ENCODE measurements around the gene NAA40.
"Not testable (repeated sequence)": the region's sequence is repeated elsewhere in the genome, so short reads cannot be mapped to it uniquely, and the experiment has no call there.

NAA40 gene

DNA sequence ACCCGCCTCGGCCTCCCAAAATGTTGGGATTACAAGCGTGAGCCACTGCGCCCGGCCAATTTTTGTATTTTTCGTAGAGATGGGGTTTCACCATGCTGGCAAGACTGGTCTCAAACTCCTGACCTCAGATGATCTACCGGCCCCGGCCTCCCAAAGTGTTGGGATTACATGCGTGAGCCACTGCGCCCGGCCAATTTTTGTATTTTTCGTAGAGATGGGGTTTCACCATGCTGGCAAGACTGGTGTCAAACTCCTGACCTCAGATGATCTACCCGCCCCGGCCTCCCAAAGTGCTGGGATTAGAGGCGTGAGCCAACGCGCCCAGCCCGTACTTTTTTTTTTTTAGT, 35.1 kb downstream of the NAA40 start:
- peaks cover 6 to 22% of the 10 kb centered on the region in 2 donors for H3K4me1 ChIP-seq (ENCODE audit: control insufficient read depth in 1 of 2, insufficient read depth in 2 of 2, low read length in 2 of 2)
- H3K27ac ChIP-seq (ENCODE audit: low read length); H3K9me3 ChIP-seq (ENCODE audit: control insufficient read depth in 1 of 2, low read length in 2 of 2); H3K27me3 ChIP-seq (ENCODE audit: low read depth, low read length); H3K36me3 ChIP-seq (ENCODE audit: control insufficient read depth in 1 of 2, insufficient read depth in 2 of 2, low read length in 2 of 2): not testable (repeated sequence)
- peak overlapping the region in 1 of 2 donors; percentile 74 for H3K4me3 ChIP-seq (ENCODE audit: low read depth in 1 of 2, low read length in 2 of 2)

- no peaks in the 10 kb centered on the region for H3K27me3 ChIP-seq (ENCODE audit: low read depth, low read length)
- peaks cover 6 to 22% of the 10 kb centered on the region in 2 donors for H3K4me1 ChIP-seq (ENCODE audit: control insufficient read depth in 1 of 2, insufficient read depth in 2 of 2, low read length in 2 of 2)
- H3K4me3 ChIP-seq (ENCODE audit: low read depth in 1 of 2, low read length in 2 of 2): peak within 1 kb of the TSS; percentile 74 to 81
- H3K36me3 ChIP-seq (ENCODE audit: control insufficient read depth in 1 of 2, insufficient read depth in 2 of 2, low read length in 2 of 2): peaks cover 0 to 8% of the 10 kb centered on the region in 2 donors
- peak within 1 kb of the TSS; percentile 96 for H3K27ac ChIP-seq (ENCODE audit: low read length)
- H3K9me3 ChIP-seq (ENCODE audit: control insufficient read depth in 1 of 2, low read length in 2 of 2): no peaks in the 10 kb centered on the region
Observed at GRCh38 chr11:63974259-63975143, 35.7 kb downstream of the NAA40 start, which contains the start of gene COX8A. Gene COX8A, plus strand, starts transcription at chr11:63974620. Its CDS starts 61 bp downstream, at chr11:63974681.

DNA sequence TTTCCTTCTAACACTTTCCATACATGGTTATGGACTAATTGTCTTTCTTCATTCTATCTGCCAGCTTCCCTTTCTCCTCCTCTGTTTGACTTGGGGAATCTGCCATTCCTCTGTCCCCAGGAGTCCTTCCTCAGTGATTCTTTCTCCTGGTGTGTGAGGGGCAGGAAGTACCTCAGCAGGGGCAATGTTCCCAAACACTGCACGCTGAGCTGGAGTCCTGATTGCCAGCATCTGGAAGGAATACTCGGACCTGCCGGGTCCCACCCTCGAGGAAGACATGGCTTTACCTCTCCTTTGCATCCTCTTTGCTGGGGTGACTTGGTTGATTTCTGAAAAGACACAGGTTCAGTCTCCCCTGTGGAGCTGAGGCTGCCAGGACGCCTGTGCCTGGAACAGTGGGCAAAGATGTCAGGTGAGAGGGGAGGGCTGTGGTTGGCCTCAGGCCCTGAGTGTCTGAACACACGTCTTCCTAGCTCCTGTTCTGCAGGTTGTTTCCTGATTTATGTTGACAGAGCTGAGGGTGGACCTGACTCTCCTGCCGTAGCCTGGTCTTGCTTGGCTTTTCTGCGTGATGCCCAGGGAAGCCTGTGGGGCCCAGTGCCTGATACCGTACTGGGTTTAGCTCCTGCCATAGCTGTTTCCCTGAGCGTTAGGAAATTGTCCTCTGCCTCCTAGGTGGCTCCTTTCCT, 39.9 kb downstream of the NAA40 start:
- peaks cover 0 to 8% of the 10 kb centered on the region in 2 donors for H3K36me3 ChIP-seq (ENCODE audit: control insufficient read depth in 1 of 2, insufficient read depth in 2 of 2, low read length in 2 of 2)
- H3K4me1 ChIP-seq (ENCODE audit: control insufficient read depth in 1 of 2, insufficient read depth in 2 of 2, low read length in 2 of 2): peaks cover 6 to 22% of the 10 kb centered on the region in 2 donors
- H3K27me3 ChIP-seq (ENCODE audit: low read depth, low read length): no peaks in the 10 kb centered on the region
- no peak overlapping the region for H3K27ac ChIP-seq (ENCODE audit: low read length)
- H3K9me3 ChIP-seq (ENCODE audit: control insufficient read depth in 1 of 2, low read length in 2 of 2): no peaks in the 10 kb centered on the region
- H3K4me3 ChIP-seq (ENCODE audit: low read depth in 1 of 2, low read length in 2 of 2): no peak overlapping the region

DNA sequence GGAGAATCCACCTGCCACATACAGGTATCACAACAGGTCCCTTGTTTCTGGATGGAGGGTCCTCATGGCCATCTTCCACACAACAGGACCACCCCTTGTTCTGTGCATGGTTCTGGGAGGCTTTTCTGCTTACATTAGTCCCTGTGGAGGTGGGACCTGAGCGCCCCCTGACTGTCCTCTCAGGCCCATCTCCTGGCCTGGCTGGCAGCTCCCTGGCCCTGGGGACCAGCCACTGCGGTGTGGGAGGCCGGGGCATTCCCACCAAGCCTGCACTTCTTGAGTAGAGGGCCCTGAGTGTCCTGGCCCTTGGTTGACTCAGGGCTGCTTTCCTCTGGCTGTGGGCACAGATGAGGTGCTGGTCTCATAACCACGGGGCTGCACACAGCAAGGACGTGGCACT, 40.6 kb downstream of the NAA40 start:
- no peaks in the 10 kb centered on the region for H3K9me3 ChIP-seq (ENCODE audit: control insufficient read depth in 1 of 2, low read length in 2 of 2)
- H3K4me1 ChIP-seq (ENCODE audit: control insufficient read depth in 1 of 2, insufficient read depth in 2 of 2, low read length in 2 of 2): peaks cover 6 to 18% of the 10 kb centered on the region in 2 donors
- peaks cover 0 to 8% of the 10 kb centered on the region in 2 donors for H3K36me3 ChIP-seq (ENCODE audit: control insufficient read depth in 1 of 2, insufficient read depth in 2 of 2, low read length in 2 of 2)
- H3K27ac ChIP-seq (ENCODE audit: low read length): no peak overlapping the region
- no peaks in the 10 kb centered on the region for H3K27me3 ChIP-seq (ENCODE audit: low read depth, low read length)
- no peak overlapping the region for H3K4me3 ChIP-seq (ENCODE audit: low read depth in 1 of 2, low read length in 2 of 2)

- peak overlapping the region; percentile 67 for H3K27ac ChIP-seq (ENCODE audit: low read length)
- H3K4me3 ChIP-seq (ENCODE audit: low read depth in 1 of 2, low read length in 2 of 2): peak overlapping the region; percentile 93 to 98
- H3K9me3 ChIP-seq (ENCODE audit: control insufficient read depth in 1 of 2, low read length in 2 of 2): no peaks in the 10 kb centered on the region
- H3K4me1 ChIP-seq (ENCODE audit: control insufficient read depth in 1 of 2, insufficient read depth in 2 of 2, low read length in 2 of 2): peaks cover 11 to 21% of the 10 kb centered on the region in 2 donors
- H3K27me3 ChIP-seq (ENCODE audit: low read depth, low read length): no peaks in the 10 kb centered on the region
- peaks cover 6 to 7% of the 10 kb centered on the region in 2 donors for H3K36me3 ChIP-seq (ENCODE audit: control insufficient read depth in 1 of 2, insufficient read depth in 2 of 2, low read length in 2 of 2)
Observed at GRCh38 chr11:63985812-63986155, 47.0 kb downstream of the NAA40 start.

DNA sequence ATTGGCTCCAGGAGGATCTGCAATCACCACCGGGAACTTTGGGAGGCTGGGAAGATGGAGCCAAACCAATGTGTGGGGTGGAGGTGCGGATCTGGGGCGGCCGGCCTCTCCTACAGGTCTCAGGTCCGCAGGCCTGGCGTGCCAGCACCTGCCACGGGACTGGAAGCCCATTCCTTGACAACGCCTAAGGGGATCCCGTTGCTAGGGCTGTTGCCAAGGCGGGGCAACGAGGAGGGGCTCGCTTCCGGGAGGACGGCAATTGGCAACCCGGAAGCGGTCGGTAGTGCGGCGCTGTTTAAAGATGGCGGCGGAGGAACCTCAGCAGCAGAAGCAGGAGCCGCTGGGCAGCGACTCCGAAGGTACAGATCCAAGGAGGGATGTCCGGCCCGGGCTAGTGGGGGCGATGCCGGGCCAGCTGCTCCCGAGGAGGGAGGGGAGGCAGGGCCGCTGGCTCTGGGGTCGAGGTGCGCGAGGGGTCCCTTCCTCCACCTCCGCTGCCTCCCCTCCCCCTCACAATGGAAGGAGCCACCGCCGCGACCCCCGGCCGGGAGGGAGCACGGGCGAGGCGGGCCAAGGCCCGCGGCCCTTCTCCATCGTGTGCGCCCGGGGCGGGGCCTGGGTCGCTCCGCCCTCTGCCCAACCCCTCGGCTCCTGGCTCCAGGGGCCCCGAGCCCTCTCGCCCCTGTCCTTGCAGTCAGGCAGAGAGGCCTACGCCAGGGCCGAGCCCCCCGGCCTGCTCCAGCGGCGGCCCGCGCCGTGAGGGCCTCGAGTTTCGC, 47.5 kb downstream of the NAA40 start, which contains the start of gene OTUB1:
Gene OTUB1 (plus strand): TSS at position 283 of the 776 bp plus-strand sequence. CDS start 19 bp downstream, at position 302.
- peak within 1 kb of the TSS; percentile 93 to 98 for H3K4me3 ChIP-seq (ENCODE audit: low read depth in 1 of 2, low read length in 2 of 2)
- H3K4me1 ChIP-seq (ENCODE audit: control insufficient read depth in 1 of 2, insufficient read depth in 2 of 2, low read length in 2 of 2): peaks cover 11 to 21% of the 10 kb centered on the region in 2 donors
- no peaks in the 10 kb centered on the region for H3K9me3 ChIP-seq (ENCODE audit: control insufficient read depth in 1 of 2, low read length in 2 of 2)
- H3K27me3 ChIP-seq (ENCODE audit: low read depth, low read length): no peaks in the 10 kb centered on the region
- peaks cover 12% of the 10 kb centered on the region in 2 donors for H3K36me3 ChIP-seq (ENCODE audit: control insufficient read depth in 1 of 2, insufficient read depth in 2 of 2, low read length in 2 of 2)
- H3K27ac ChIP-seq (ENCODE audit: low read length): peak within 1 kb of the TSS; percentile 67

DNA sequence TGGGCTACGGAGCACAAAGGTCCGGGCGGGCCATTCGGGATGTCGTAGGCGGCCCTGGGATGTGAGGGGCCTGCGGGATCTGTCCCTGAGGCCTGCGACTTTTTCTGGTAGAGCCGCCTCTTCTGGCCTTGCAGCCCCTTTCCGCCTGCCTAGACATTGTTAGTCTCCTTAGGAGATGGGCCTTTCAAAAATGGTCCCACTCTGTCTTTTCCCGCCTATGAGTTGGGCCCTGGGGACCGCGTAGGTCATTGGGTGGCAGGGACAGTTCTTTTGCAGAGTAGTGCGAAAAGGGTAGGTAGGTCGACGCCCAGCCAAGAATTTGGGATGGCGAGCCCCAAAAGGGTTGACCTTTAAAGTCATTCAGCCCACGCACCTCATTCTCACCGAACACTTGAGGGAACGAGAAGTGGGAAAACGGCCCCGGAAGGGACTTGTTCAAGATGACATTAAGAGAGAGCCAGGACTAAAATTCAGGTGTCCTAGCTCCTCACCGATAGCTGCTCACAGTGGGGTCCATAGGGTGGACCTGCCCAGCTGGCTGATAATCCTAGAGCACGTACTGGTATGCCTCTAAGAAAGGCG, 48.2 kb downstream of the NAA40 start:
- Histone ChIP-seq H3K27ac (ENCODE audit: low read length) (peak overlapping the region; percentile 67), H3K9me3 (ENCODE audit: control insufficient read depth in 1 of 2, low read length in 2 of 2) (no peaks in the 10 kb centered on the region)

DNA sequence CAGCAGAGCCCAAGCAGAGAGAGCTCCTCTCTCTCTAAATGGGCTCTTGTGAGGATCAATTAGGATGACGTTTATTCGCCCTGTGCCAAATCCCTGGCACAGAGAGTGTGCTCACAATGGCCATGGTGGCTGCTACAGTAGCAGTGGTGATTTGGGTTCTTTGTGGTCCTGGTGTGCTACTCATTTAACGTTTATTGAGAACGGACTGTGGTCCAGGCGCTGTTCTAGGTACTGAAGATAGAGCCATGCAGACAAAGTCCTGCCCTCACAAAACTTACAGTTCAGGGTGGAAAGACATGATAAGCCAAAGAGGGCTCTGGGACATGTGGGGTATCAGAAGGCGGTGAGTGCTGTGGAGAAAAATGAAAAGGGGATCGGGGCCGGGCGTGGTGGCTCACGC, 52.8 kb downstream of the NAA40 start:
- Histone ChIP-seq H3K4me1 (ENCODE audit: control insufficient read depth in 1 of 2, insufficient read depth in 2 of 2, low read length in 2 of 2) (peaks cover 8 to 17% of the 10 kb centered on the region in 2 donors), H3K27ac (ENCODE audit: low read length) (no peak overlapping the region), H3K4me3 (ENCODE audit: low read depth in 1 of 2, low read length in 2 of 2) (no peak overlapping the region), H3K36me3 (ENCODE audit: control insufficient read depth in 1 of 2, insufficient read depth in 2 of 2, low read length in 2 of 2) (peaks cover 16 to 37% of the 10 kb centered on the region in 2 donors), H3K27me3 (ENCODE audit: low read depth, low read length) (no peaks in the 10 kb centered on the region), H3K9me3 (ENCODE audit: control insufficient read depth in 1 of 2, low read length in 2 of 2) (no peaks in the 10 kb centered on the region)

More for the DNA sequence above, 48.2 kb downstream of the NAA40 start:
- Histone ChIP-seq H3K36me3 (ENCODE audit: control insufficient read depth in 1 of 2, insufficient read depth in 2 of 2, low read length in 2 of 2) (peaks cover 16 to 18% of the 10 kb centered on the region in 2 donors), H3K27me3 (ENCODE audit: low read depth, low read length) (no peaks in the 10 kb centered on the region), H3K4me3 (ENCODE audit: low read depth in 1 of 2, low read length in 2 of 2) (peak overlapping the region; percentile 93 to 98), H3K4me1 (ENCODE audit: control insufficient read depth in 1 of 2, insufficient read depth in 2 of 2, low read length in 2 of 2) (peaks cover 11 to 21% of the 10 kb centered on the region in 2 donors)

DNA sequence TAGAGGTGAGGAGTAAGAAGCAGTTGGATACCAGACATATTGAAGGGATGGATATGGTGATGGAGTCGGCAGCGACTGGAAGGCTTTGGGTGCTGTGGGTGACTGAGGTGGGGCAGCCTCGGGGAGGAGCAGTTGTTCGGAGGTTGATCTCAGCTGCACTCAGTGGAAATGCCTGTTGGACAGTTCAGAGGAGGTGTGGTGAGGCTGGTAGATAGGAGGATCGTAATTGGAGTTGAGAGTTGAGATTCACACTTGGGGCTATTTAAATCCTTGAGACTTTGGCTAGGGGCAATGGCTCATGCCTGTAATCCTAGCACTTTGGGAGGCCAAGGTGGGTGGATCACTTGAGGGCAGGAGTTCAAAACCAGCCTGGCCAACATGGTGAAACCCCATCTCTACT, 54.3 kb downstream of the NAA40 start:
- Histone ChIP-seq H3K4me1 (ENCODE audit: control insufficient read depth in 1 of 2, insufficient read depth in 2 of 2, low read length in 2 of 2) (peaks cover 0 to 2% of the 10 kb centered on the region in 2 donors), H3K4me3 (ENCODE audit: low read depth in 1 of 2, low read length in 2 of 2) (no peak overlapping the region), H3K36me3 (ENCODE audit: control insufficient read depth in 1 of 2, insufficient read depth in 2 of 2, low read length in 2 of 2) (peaks cover 29 to 52% of the 10 kb centered on the region in 2 donors), H3K27ac (ENCODE audit: low read length) (no peak overlapping the region), H3K27me3 (ENCODE audit: low read depth, low read length) (no peaks in the 10 kb centered on the region), H3K9me3 (ENCODE audit: control insufficient read depth in 1 of 2, low read length in 2 of 2) (no peaks in the 10 kb centered on the region)

DNA sequence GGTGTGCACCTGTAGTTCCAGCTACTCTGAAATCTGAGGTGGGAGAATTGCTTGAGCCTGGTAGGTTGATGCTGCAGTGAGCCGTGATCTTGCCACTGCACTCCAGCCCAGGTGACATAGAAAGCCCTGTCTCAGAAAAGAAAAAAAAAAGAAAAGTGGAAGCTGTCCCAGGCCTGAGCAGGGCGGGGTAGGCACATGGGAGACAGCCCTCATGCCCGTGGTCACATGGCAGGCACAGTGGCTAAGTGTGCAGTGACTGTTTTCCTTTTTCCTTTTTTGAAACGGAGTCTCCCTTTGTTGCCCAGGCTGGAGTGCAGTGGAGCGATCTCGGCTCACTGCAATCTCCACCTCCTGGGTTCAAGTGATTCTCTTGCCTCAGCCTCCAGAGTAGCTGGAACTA, 55.2 kb downstream of the NAA40 start:
- Histone ChIP-seq H3K36me3 (ENCODE audit: control insufficient read depth in 1 of 2, insufficient read depth in 2 of 2, low read length in 2 of 2) (peaks cover 26 to 50% of the 10 kb centered on the region in 2 donors), H3K4me3 (ENCODE audit: low read depth in 1 of 2, low read length in 2 of 2) (no peak overlapping the region), H3K27me3 (ENCODE audit: low read depth, low read length) (no peaks in the 10 kb centered on the region), H3K9me3 (ENCODE audit: control insufficient read depth in 1 of 2, low read length in 2 of 2) (no peaks in the 10 kb centered on the region), H3K27ac (ENCODE audit: low read length) (no peak overlapping the region), H3K4me1 (ENCODE audit: control insufficient read depth in 1 of 2, insufficient read depth in 2 of 2, low read length in 2 of 2) (peaks cover 0 to 5% of the 10 kb centered on the region in 2 donors)

All from muscle layer of duodenum (tissue), 2 donors.